ENCODE measurements around the gene WIPF3. TPM values are rescaled to one million over a fixed set of nuclear protein-coding genes. Genes with fewer than 3 reads are reported as not detected.

Gene WIPF3
- total RNA-seq, 1 donor from 2014 or later: 0.46 TPM

GRCh38 chr7:29835718-29836117, 29.4 kb downstream of the WIPF3 start:
- TF ChIP-seq, protein P1, sequence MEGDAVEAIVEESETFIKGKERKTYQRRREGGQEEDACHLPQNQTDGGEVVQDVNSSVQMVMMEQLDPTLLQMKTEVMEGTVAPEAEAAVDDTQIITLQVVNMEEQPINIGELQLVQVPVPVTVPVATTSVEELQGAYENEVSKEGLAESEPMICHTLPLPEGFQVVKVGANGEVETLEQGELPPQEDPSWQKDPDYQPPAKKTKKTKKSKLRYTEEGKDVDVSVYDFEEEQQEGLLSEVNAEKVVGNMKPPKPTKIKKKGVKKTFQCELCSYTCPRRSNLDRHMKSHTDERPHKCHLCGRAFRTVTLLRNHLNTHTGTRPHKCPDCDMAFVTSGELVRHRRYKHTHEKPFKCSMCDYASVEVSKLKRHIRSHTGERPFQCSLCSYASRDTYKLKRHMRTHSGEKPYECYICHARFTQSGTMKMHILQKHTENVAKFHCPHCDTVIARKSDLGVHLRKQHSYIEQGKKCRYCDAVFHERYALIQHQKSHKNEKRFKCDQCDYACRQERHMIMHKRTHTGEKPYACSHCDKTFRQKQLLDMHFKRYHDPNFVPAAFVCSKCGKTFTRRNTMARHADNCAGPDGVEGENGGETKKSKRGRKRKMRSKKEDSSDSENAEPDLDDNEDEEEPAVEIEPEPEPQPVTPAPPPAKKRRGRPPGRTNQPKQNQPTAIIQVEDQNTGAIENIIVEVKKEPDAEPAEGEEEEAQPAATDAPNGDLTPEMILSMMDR (IDR thresholded peaks at IDR 0.05; ENCODE audit: insufficient read depth, low read length, poor library complexity, severe bottlenecking): no peak
- Histone ChIP-seq H3K36me3 (ENCODE audit: control insufficient read depth, insufficient read depth, low read length) (no peaks in the 10 kb centered on the region), H3K27me3 (ENCODE audit: control insufficient read depth, insufficient read depth, low read length) (no peaks in the 10 kb centered on the region), H3K4me3 (ENCODE audit: low read depth, low read length) (no peak overlapping the region)
- DNase-seq (ENCODE audit: low read depth): no peak

GRCh38 chr7:29839302-29839701, 33.0 kb downstream of the WIPF3 start:
- H3K36me3 ChIP-seq (ENCODE audit: control insufficient read depth, insufficient read depth, low read length): no peaks in the 10 kb centered on the region

GRCh38 chr7:29839921-29840320, 33.6 kb downstream of the WIPF3 start:
- no peaks in the 10 kb centered on the region for H3K36me3 ChIP-seq (ENCODE audit: control insufficient read depth, insufficient read depth, low read length)
- H3K27me3 ChIP-seq (ENCODE audit: control insufficient read depth, insufficient read depth, low read length): peaks cover 7% of the 10 kb centered on the region
- no peak overlapping the region for H3K4me3 ChIP-seq (ENCODE audit: low read depth, low read length)
- no peak for DNase-seq (ENCODE audit: low read depth)
- TF ChIP-seq, protein P1 (IDR thresholded peaks at IDR 0.05; ENCODE audit: insufficient read depth, low read length, poor library complexity, severe bottlenecking): no peak

More at GRCh38 chr7:29839302-29839701, 33.0 kb downstream of the WIPF3 start:
- DNase-seq (ENCODE audit: low read depth): no peak
- Histone ChIP-seq H3K27me3 (ENCODE audit: control insufficient read depth, insufficient read depth, low read length) (peaks cover 5% of the 10 kb centered on the region), H3K4me3 (ENCODE audit: low read depth, low read length) (no peak overlapping the region)
- TF ChIP-seq, protein P1 (IDR thresholded peaks at IDR 0.05; ENCODE audit: insufficient read depth, low read length, poor library complexity, severe bottlenecking): no peak

DNA sequence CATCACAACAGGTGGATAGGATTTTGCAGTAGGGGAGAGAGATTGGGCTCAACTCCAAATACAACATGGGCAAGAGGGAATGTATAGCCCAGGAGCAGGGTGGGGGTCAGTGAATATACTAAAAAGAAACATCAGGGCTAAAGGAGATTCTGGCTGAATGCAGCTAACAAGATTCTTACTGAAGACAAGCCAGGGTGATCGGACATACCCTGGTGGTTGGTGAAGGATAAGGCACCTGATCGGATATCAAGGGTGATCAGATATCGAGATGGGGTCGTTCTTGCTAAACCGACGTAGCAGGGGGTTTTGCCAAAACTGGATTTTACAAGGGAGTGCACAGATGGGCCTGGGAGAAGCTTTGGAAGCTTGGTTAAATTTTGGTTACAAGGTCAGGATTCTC, 34.4 kb downstream of the WIPF3 start:
- TF ChIP-seq, protein P1 (IDR thresholded peaks at IDR 0.05; ENCODE audit: insufficient read depth, low read length, poor library complexity, severe bottlenecking): peak; percentile 17
- DNase-seq (ENCODE audit: low read depth): no peak
- Histone ChIP-seq H3K27me3 (ENCODE audit: control insufficient read depth, insufficient read depth, low read length) (peaks cover 7% of the 10 kb centered on the region), H3K36me3 (ENCODE audit: control insufficient read depth, insufficient read depth, low read length) (no peaks in the 10 kb centered on the region), H3K4me3 (ENCODE audit: low read depth, low read length) (no peak overlapping the region)

DNA sequence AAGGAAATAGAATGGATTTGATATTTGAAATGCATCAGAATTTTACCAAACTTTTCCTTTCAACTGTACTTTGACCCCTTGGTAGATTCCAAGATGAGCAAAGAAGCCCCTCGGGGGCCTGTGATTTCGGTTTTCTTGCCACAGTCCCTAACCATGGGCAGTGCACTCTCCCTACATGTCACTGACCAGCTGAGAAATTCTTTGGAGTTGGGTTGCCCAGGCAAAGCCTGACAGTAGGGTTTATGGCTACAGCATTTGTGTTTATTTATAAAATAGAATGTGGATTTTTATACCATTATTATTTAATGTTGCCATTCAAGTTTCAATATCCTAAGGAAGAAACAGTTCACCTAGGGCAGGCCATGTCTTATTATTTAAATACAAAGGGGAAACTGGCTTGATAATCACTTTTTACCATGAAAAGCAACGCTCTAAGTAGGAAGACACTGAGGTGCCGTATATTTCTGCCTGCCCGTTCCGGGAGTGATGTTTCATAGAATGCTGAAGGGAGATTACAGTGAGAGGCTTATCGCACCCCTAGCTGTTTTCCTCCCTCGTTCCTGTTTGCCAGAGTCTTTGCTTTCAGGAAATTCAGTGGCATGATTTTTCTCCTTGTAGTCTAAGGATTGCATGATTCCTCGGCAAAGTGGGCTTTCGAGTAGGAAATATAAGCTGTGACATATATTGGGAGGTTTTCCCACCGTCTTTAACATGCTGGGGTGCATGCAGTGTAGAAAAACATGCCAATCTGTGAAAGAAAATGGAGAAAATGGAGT, 35.8 kb downstream of the WIPF3 start:
- TF ChIP-seq, protein P1 (IDR thresholded peaks at IDR 0.05; ENCODE audit: insufficient read depth, low read length, poor library complexity, severe bottlenecking): no peak
- Histone ChIP-seq H3K4me3 (ENCODE audit: low read depth, low read length) (no peak overlapping the region), H3K36me3 (ENCODE audit: control insufficient read depth, insufficient read depth, low read length) (no peaks in the 10 kb centered on the region), H3K27me3 (ENCODE audit: control insufficient read depth, insufficient read depth, low read length) (peaks cover 7% of the 10 kb centered on the region)
- DNase-seq (ENCODE audit: low read depth): no peak

DNA sequence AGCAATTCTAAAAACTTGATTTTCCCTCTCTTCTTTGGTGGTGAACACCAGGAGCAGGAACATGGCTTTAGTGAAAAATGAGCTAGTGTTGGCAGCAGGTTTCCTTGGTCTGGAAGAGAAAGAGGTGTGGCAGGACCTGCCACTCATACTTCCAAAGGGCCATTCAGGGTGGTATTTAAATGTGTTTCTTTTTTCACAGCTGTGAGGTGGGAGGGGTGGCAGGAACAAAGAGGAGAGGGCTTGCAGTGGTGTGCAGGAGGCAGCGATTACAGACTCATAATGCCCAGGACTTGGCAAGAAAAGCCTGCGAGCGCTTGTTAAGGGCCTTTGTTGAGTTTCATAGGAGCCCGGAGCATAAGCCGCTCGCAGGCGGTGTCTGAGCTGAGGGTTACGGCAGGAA, 36.8 kb downstream of the WIPF3 start:
- TF ChIP-seq, protein P1 (IDR thresholded peaks at IDR 0.05; ENCODE audit: insufficient read depth, low read length, poor library complexity, severe bottlenecking): no peak
- no peak overlapping the region for H3K4me3 ChIP-seq (ENCODE audit: low read depth, low read length)
- H3K36me3 ChIP-seq (ENCODE audit: control insufficient read depth, insufficient read depth, low read length): no peaks in the 10 kb centered on the region
- peaks cover 7% of the 10 kb centered on the region for H3K27me3 ChIP-seq (ENCODE audit: control insufficient read depth, insufficient read depth, low read length)
- no peak for DNase-seq (ENCODE audit: low read depth)
